IPS-NIHi7 (cell line): ENCODE data around the gene MAP4.
"Not testable (repeated sequence)": the region's sequence is repeated elsewhere in the genome, so short reads cannot be mapped to it uniquely, and the experiment has no call there.

Experiments used
- DNase-seq: peaks from one replicate; pipeline ENCODE4 v3.0.0; 2012; ENCODE audit warnings: mixed read lengths; ENCODE audit errors: extremely low spot score

The MAP4 gene

DNA sequence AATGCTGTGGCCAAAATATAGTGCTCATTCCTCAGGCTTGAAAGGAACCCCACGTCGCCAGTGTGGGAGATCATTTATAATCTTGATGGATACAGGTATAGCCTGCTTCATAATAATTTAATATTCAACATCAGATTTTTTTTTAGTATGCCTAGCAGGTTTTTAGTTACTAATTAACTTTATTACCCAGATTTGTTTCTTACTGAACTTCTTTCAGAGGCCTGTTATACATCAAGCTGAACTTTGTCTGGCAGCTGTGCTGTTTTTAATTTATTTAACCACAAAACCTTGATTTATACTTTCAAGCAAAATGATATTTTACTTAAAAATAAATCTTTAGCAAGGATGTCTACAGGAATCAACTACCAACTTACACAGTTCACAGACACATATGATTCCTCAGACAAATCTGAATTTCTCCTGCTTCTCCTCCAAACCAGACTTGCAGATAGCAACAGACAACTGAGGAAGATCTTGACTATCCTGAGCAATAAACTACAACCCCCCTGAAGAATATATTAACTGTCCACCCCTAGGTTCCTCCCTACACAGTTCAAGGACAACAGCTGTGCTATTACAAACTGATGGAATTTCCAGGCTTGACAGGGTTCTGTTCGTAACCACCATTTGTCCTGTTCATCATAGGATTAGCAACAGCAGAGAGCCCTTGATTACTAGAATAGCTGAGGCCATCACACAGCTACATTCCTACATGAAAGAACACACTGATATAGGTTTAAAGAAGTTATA, 610 bp downstream of the MAP4 start:
- DNase-seq: no peak

- no peak for DNase-seq
These were observed 1.9 kb downstream of the MAP4 start for GRCh38 chr3:48014358-48014757.

- no peak for DNase-seq
These were observed 2.8 kb downstream of the MAP4 start for GRCh38 chr3:48013288-48013980.

- no peak for DNase-seq
These were observed 3.6 kb downstream of the MAP4 start for GRCh38 chr3:48012659-48013058.

- not testable (repeated sequence) for DNase-seq
These were observed 8.2 kb downstream of the MAP4 start for GRCh38 chr3:48008066-48008465.

- DNase-seq: not testable (repeated sequence)
These were observed 8.9 kb downstream of the MAP4 start for GRCh38 chr3:48007361-48007760.

DNA sequence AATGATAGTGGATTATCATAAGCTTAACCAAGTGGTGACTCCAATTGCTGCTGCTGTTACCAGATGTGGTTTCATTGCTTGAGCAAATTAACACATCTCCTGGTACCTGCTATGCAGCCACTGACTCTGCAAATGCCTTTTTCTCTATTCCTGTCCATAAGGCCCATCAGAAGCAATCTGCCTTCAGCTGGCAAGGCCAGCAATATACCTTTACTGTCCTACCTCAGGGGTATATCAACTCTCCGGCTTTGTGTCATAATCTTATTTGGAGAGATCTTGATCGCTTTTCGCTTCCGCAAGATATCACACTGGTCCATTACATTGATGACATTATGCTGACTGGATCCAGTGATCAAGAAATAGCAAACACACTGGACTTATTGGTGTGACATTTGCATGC, 9.4 kb downstream of the MAP4 start:
- DNase-seq: not testable (repeated sequence)

DNA sequence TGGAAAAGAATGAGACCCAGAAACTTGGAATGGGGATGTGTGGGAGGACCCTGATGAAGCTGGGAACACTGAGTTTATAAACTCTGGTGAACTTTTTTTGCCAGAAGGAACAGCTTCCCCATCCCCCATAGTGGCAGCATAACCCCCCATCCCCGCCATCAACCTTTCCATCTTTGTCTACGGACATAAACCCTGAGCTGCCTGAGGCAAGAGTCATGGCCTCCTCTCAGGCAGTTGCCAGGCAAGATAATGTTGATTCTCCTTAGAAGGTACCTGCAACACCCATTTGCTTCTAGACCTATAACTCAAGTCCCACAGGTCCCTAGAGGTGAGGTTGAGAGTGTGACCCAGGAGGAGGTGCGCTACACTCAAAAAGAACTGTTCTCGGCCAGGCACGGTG, 11.5 kb downstream of the MAP4 start:
- no peak for DNase-seq

GRCh38 chr3:48002787-48003186, 13.4 kb downstream of the MAP4 start:
- DNase-seq: no peak

- no peak for DNase-seq
These were observed 14.2 kb downstream of the MAP4 start for GRCh38 chr3:48001991-48002390.

- no peak for DNase-seq
These were observed 16.0 kb downstream of the MAP4 start for GRCh38 chr3:48000212-48000611.

GRCh38 chr3:47996440-47996839, 19.8 kb downstream of the MAP4 start:
- DNase-seq: no peak

DNA sequence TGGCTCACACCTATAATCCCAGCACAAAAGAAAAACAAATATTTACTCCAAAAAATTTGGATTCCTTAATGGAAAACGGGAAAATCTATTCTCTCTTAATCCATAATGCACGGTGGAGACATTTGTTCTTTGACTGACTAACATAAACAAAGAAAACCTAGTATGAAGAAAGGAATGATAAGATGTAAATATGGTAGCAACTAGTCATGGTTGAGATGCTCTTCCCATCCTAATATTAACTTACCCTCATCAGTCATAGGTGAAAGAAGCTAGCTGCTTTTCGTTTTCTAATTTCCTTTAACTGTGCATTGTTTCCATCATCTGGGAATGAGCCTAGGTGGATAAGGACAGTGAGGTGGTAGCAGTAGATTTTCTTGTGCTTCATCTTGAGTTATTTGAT, 22.0 kb downstream of the MAP4 start:
- no peak for DNase-seq

- no peak for DNase-seq
These were observed 24.9 kb downstream of the MAP4 start for GRCh38 chr3:47991341-47991740.

DNA sequence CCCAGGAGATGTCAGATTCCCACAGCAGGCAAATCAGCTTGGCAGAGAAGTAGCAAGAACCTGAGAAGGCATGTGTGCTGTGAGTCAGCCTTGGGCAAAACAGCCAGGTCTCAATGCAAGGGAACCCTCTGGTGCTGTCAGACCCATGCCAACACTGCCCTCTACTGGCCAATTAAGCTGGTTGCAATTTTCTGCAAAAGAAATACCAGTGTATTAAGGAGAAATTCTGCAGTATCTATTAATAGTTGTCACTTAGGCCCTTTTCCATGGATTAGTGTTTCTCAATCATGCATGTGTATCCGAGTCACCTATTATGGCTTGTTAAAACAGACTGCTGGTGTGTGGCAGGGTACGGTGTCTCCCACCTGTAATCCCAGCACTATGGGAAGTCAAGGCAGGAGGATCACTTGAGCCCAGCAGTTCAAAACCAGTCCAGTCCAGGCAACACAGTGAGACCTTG, 26.2 kb downstream of the MAP4 start:
- peak; percentile 90 for DNase-seq

GRCh38 chr3:47985381-47985780, 30.8 kb downstream of the MAP4 start:
- no peak for DNase-seq

- no peak for DNase-seq
These were observed 32.0 kb downstream of the MAP4 start for GRCh38 chr3:47984075-47984728.

- no peak for DNase-seq
These were observed 35.4 kb downstream of the MAP4 start for GRCh38 chr3:47980795-47981194.

- no peak for DNase-seq
These were observed 37.1 kb downstream of the MAP4 start for GRCh38 chr3:47979070-47979469.

DNA sequence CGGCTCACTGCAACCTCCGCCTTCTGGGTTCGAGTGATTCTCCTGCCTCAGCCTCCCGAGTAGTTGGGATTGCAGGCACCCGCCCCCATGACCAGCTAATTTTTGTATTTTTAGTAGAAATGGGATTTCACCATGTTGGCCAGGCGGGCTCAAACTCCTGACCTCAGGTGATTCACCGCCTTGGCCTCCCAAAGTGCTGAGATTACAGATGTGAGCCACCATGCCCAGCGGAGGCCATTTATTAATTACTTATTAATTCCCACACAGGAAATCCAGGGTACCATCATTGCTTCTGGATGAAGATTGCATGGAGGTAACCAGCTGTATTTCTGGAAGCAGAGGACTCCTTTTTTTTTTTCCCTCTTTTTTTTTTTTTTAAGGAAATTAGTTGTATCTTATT, 37.8 kb downstream of the MAP4 start:
- no peak for DNase-seq

DNA sequence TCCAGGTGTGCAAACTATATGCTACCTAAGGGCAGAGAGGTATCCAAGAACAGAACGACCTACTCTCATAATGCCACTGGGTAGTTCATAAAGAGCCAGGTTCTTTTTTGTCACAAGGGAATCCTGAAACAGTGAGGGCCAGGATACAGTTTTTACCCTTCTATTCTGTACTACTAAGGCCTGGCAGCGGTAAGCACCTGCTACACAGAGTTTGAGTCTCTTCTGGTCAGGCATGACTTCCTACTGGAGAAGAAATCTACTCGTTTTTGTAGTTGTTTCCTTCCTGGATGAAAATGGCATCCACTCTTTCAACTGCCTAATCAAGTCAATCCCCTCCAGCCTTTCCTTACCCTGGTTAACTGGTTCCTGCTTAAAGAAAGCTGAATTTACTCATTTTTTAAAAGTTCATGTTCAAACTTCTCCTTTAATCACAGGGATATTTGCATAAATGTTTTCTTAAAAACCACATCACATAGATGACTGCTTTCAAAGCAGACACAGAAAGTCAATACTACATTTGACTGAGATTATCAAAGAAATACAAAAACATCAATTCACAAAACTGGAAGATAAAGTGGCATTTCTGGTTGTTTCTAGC, 40.0 kb downstream of the MAP4 start:
- no peak for DNase-seq

- DNase-seq: no peak
These were observed 41.2 kb downstream of the MAP4 start for GRCh38 chr3:47974974-47975470.
